Activated CD4-positive, alpha-beta T cell treated with anti-CD3 and anti-CD28 coated beads, Interleukin-2, amount 50 U/mL, for 48 hours (primary cell): ENCODE measurements around the gene GON4L.
"Not testable (repeated sequence)": the region's sequence is repeated elsewhere in the genome, so short reads cannot be mapped to it uniquely, and the experiment has no call there.

Experiments
- DNase-seq, 2 experiments: peaks; one replicate each; pipeline ENCODE4 v3.0.0-alpha.2; 2020

The GON4L gene

GRCh38 chr1:155812878-155813277 lies 44.1 kb downstream of the GON4L start:
- DNase-seq, result no peak

- no peak for DNase-seq
Observed at GRCh38 chr1:155809088-155809487, 47.9 kb downstream of the GON4L start.

- no peak for DNase-seq
Observed at GRCh38 chr1:155801149-155801548, 55.9 kb downstream of the GON4L start.

GRCh38 chr1:155795618-155796017 lies 61.4 kb downstream of the GON4L start:
- not testable (repeated sequence) for DNase-seq

- no peak for DNase-seq
Observed at GRCh38 chr1:155794605-155795245, 62.3 kb downstream of the GON4L start.

- DNase-seq, result no peak
Observed at GRCh38 chr1:155793213-155793612, 63.8 kb downstream of the GON4L start.

- DNase-seq, result no peak
Observed at GRCh38 chr1:155777582-155777981, 79.4 kb downstream of the GON4L start.

GRCh38 chr1:155776414-155776813 lies 80.6 kb downstream of the GON4L start:
- no peak for DNase-seq

- DNase-seq, result no peak
Observed at GRCh38 chr1:155773221-155773620, 83.8 kb downstream of the GON4L start.

- DNase-seq, result no peak
Observed at GRCh38 chr1:155769257-155769656, 87.8 kb downstream of the GON4L start.

GRCh38 chr1:155767399-155767989 lies 89.5 kb downstream of the GON4L start:
- not testable (repeated sequence) for DNase-seq

GRCh38 chr1:155763989-155764388 lies 93.0 kb downstream of the GON4L start:
- not testable (repeated sequence) for DNase-seq

- DNase-seq, result not testable (repeated sequence)
Observed at GRCh38 chr1:155763090-155763815, 93.8 kb downstream of the GON4L start.

- DNase-seq, result no peak
Observed at GRCh38 chr1:155761736-155762405, 95.1 kb downstream of the GON4L start.

- no peak for DNase-seq
Observed at GRCh38 chr1:155760751-155761475, 96.1 kb downstream of the GON4L start.

GRCh38 chr1:155759966-155760630 lies 96.9 kb downstream of the GON4L start:
- no peak for DNase-seq

- DNase-seq, result not testable (repeated sequence)
Observed at GRCh38 chr1:155759017-155759416, 98.0 kb downstream of the GON4L start.

- DNase-seq, result not testable (repeated sequence)
Observed at GRCh38 chr1:155748141-155748540, 108.9 kb downstream of the GON4L start.

- DNase-seq, result not testable (repeated sequence)
Observed at GRCh38 chr1:155747586-155747985, 109.4 kb downstream of the GON4L start.

- peak; percentile 99 to 100 for DNase-seq
Observed at GRCh38 chr1:155745284-155746228, 111.5 kb downstream of the GON4L start.

GRCh38 chr1:155744711-155745283 lies 112.2 kb downstream of the GON4L start:
- no peak for DNase-seq
